NCI-H2107 treated with DMSO at 0.1 percent for 48 hours (cell line): ENCODE results near the gene CCDC73.
"Not testable (repeated sequence)": the region's sequence is repeated elsewhere in the genome, so short reads cannot be mapped to it uniquely, and the experiment has no call there.

ENCODE experiments used
- DNase-seq: peaks from one replicate; lab custom pipeline; 2025; ENCODE audit not compliant: unreplicated experiment; lab: John Stamatoyannopoulos, UW

The CCDC73 gene

DNA sequence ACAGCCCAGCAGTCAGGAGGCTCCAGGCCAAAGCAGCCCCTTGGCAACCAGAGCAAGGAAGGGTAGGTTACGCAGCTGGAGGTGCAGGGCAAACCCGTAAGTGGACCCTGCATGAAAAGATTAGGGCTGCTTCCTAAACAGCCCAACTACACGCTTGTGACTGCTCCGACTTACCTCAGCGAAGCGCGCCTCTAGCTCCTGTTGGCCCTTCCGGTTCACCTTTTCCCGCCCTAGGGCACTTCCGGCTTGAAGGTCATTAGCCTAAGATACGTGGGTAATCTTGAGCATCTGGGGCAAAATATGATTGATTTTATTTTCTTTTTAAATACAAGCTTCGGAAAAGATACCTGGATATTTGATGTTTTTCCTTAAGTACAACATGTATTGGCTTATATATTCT lies at the start of gene CCDC73:
Gene CCDC73, minus strand, starts transcription at position 224 of the 400 bp plus-strand sequence. CDS start 34,419 bp downstream, outside the sequence.
- no peak for DNase-seq

GRCh38 chr11:32843544-32843943 lies 49.1 kb upstream of the CCDC73 start:
- DNase-seq, result no peak

DNA sequence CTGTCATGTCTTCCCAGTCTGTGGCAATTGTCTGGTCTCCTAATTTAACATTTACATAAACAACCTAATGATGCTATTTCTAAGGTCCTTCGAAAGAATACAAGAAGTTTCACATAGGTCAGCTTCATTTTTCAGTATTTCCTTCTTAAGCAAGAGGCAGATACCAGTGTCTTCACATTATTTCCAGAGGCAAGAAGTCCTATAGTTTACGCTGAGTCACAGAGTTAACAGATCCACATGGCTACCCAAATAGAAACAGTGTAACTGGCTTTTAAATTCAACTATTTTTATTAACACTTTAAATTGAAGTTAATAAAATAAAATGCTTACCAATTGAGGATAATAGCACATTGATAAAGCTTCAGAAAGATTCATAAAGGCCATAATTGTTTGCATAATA lies 46.1 kb upstream of the CCDC73 start:
- DNase-seq, result no peak

DNA sequence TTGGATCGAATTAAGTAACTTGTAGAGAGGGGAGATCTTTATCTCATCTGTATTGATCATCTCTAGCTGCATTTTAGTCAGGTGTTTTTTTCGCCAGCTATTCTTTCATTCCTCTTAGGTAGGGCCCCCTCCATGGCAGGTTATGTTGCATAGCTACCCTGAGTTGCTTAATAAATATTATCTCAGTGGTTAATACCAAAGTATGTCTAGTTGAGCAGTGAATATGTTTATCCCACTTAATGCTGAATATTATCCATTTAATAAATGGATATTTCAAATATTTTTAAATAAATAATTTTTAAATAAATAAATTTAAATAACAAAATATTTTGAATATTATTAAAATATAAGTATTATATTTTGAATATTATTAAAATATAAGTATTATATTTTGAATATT lies 44.8 kb upstream of the CCDC73 start:
- no peak for DNase-seq

DNA sequence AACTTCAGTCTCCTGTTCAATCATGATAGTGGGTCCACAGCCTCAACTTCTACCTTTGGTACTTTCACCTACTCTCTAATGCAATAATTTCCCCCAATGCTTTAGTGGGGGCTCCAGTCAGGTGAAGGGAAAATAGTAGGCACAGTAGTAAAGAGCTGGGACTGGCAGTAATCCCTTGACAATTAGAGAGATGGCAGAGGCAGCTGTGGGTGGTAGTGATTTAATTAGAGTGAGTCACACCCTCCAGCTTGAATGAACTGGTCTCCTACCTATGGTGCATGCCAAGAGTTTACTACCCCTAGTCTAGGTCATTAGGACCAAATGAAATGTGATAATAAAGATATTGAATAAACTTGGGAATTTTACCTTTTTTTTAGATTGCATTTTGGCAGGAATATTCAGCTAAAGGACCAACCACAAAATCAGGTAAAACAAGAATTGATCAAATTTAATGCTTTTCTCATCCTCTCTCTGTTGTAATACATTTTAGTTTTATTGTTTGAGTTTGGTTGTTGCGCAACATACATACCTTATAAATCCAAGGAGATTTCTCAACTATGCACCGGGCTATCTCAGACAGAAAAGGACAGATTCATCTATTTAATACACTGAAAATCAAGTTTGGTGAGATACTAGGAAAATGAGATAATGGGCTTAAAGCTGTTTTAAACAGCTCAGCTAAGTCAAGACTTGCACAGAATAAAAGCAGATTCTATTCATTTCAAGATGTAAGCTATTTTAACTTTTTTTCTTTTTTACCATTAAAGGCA lies 44.2 kb upstream of the CCDC73 start:
- DNase-seq, result no peak

DNA sequence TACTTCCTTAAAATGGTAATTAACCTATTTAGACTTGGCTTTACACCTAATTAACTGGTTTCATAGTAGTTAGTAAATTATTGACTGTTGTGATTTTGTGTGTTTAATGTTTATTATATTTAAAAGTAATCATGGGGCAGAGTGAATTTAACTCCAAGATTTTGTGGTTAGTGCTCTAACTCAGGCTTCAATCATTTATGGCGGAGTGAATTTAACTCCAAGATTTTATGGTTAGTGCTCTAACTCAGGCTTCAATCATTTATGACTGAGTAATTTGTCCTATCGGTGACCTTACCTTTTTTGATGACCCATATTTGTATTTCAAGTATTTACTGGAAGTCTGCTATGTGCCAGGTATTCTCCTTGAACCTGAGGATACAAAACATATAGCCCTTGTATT lies 42.5 kb upstream of the CCDC73 start:
- no peak for DNase-seq

DNA sequence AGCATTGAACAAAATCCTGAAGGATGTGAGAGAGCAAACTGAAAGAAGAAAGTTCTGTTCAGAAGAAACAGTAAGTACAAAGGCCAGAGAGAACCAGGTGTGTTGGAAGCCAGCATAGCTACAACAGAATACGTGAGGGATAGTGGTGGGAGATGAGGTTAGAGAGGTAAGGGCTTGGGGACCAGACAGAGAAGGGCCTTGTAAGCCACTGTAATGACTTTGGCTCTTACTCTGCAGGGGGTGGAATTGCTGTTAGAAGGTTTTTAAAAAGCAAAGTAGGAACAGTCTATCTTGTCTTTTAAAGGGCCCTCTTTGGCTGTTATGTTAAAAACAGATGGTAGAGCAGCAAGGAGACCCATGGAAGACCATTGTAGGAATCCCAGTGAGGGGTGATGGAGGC lies 39.5 kb upstream of the CCDC73 start:
- no peak for DNase-seq

DNA sequence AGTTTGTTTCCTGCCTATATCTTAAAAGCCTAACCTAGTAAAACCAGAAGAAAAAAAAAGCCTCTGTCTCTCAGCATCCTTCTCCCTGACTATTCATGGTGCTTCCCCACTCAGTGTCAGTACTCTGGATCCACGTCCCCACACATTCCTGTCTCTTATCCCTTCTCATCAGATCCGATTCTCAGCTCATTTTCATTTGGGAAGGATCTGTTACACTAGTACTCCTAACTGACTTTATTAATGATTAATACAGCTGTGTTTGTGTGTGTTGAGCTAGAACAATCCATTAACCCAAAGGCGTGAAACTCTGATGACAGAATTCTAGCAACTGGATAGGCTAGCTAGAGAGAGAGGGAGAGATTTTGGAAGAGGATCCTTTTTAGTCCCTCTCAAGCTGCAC lies 36.8 kb upstream of the CCDC73 start:
- DNase-seq, result no peak

- DNase-seq, result no peak
Measured at GRCh38 chr11:32830796-32831195, 36.3 kb upstream of the CCDC73 start.

DNA sequence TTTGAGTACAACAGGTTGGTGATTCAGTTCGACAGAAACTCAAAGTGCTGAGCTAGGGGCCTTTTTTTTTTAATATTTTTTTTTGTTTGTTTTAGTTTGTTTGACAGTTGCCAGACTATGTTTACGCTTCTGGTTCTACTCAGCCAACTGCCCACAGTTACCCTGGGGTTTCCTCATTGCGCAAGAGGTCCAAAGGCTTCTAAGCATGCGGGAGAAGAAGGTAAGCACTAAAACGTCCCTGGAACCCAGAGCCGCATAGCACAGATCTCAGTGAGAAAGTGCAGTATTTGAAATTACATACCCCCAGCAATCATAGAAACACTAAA lies 35.9 kb upstream of the CCDC73 start:
- no peak for DNase-seq

- peak; percentile 16 for DNase-seq
Measured at GRCh38 chr11:32829680-32830412, 35.4 kb upstream of the CCDC73 start, which contains the start of gene PRRG4. Gene PRRG4, plus strand, starts transcription at chr11:32829927. Its CDS starts 603 bp downstream, at chr11:32830530.

GRCh38 chr11:32829157-32829679 lies 34.8 kb upstream of the CCDC73 start:
- peak; percentile 15 for DNase-seq

DNA sequence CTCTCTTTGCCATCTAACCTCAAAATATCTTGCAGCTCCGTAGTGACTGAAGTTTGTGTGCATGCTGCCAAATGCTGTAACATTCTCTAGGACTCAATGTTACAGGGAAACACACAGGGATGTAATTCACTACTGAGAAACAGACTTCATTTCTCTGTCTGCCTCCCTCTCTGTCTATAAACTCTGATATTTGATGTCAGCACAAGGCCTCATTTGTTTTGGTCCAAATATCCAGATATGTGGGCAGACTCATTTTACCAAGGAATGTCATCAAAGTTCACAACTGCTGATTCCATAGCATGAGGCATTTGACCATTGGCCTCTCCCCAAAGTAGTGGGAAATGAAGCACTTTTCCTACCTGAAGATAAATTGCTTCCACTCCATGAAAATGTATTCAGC lies 32.8 kb upstream of the CCDC73 start:
- no peak for DNase-seq

- DNase-seq, result no peak
Measured at GRCh38 chr11:32826113-32826512, 31.7 kb upstream of the CCDC73 start.

DNA sequence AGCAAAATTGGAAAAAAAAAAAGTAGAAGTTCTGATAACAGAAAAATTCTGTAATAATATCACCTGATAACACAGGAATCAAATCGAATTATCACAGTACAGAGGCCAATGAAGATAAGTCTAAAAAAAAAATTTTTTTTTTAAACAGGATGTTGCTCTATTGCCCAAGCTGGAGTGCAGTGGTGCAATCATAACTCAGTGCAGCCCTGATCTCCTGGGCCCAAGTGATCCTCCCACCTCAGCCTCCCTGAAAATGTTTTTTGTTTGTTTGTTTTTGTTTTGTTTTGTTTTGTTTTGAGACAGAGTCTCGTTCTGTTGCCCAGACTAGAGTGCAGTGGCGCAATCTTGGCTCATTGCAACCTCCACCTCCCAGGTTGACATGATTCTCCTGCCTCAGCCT lies 29.2 kb upstream of the CCDC73 start:
- not testable (repeated sequence) for DNase-seq

- DNase-seq, result no peak
Measured at GRCh38 chr11:32821917-32822560, 27.6 kb upstream of the CCDC73 start.

DNA sequence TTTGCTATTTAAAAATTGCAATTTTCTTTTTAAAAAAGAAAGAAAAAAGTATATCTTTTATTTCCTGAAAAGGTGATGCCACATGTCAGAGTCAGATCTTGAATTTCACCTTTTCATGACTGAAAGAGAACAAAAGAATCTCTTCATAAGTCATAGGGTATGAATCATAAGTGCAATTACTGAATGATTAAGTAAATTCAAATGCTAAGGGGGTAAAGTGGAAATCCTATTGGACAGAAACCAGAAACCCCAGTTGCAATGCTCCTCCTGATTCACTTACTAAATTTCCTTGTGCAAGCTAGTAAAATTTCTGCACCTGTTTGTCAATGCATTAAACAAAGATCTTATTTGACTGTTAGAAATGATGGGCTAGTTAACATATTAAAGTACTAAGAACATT lies 27.1 kb upstream of the CCDC73 start:
- no peak for DNase-seq

- no peak for DNase-seq
Measured at GRCh38 chr11:32820497-32820896, 26.0 kb upstream of the CCDC73 start.

DNA sequence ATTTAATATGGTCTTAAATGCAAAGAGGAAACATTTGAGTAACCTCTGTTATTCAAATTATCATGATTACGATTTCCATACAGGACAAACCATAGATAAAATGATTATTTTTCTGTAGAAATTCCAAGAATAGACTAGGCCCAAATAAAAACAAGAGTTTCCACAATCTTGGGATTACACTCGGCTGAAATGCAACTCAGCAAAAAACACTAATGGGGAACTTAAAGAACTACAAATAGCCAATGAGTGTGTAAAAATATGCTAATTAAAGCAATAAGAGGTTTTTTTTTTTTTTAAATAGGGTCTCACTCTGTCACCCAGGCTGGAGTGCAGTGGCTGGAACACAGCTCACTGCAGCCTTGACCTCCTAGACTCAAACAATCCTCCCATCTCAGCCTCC lies 24.7 kb upstream of the CCDC73 start:
- no peak for DNase-seq

GRCh38 chr11:32817852-32818183 lies 23.4 kb upstream of the CCDC73 start:
- no peak for DNase-seq

DNA sequence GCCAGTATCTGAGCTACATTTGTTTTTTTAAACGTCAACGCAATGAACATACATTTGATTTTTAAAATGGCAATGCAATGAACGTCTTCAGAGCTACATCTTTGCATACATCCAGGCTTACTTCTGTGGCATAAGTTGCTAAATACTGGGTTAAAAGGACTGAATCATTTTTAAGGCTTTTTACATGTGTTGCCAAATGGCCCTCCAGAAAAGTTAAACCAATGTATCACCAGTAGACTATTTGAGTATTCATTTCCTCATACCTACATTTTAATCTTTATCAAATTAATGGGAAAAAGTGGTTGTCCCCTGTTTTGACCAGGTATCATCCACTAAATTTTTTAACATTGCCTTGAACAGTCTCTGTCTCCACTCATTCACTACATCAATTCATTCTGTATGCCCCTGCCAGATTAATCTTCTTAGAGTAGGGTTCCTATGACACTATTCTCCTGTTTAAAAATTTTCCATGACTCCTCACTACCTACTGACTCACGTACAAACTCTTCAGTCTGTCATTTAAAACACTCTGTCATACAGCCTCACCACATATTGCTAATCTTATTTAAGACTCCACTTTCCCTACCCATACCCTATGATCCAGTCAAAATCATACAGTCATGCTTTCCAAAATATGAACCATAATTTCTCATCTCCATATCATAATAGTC lies 22.9 kb upstream of the CCDC73 start:
- no peak for DNase-seq
